GM23338 (cell line): ENCODE data around the gene ACTR1A. TPM values are rescaled to one million over a fixed set of nuclear protein-coding genes. Genes with fewer than 3 reads are reported as not detected.

Experiments
- ATAC-seq: fragments of 200-7000 bp; cut with Tn5 transposase; 3 replicates; pipeline ENCODE4 v1.9.1; 2020
- DNase-seq: peaks from one replicate; pipeline ENCODE4 v3.0.0-alpha.2; 2015; ENCODE audit warnings: low spot score
- H2AFZ ChIP-seq: fragments of 200-600 bp; sonication (generic); 2 replicates; pipeline ENCODE4 v1.8.0; 2016; ENCODE audit warnings: antibody characterized with exemption, mild to moderate bottlenecking, moderate library complexity
- H3F3A ChIP-seq: fragments of 200-600 bp; sonication (generic); replicated peaks from 2 replicates; pipeline ENCODE4 v1.8.0; 2017; ENCODE audit warnings: antibody characterized with exemption, mixed run types, low read depth
- H3K27ac ChIP-seq: fragments of 200-600 bp; sonication (generic); 2 replicates; pipeline ENCODE4 v1.6.1; 2016; ENCODE audit warnings: low read depth
- H3K27me3 ChIP-seq: fragments of 200-600 bp; sonication (generic); 2 replicates; pipeline ENCODE4 v1.8.0; 2016; ENCODE audit warnings: mild to moderate bottlenecking, mixed run types, moderate library complexity; ENCODE audit not compliant: insufficient read depth
- H3K36me3 ChIP-seq: fragments of 200-600 bp; sonication (generic); 2 replicates; pipeline ENCODE4 v1.8.0; 2016; ENCODE audit warnings: mild to moderate bottlenecking; ENCODE audit not compliant: insufficient read depth
- H3K4me1 ChIP-seq: fragments of 200-600 bp; sonication (generic); 2 replicates; pipeline ENCODE4 v1.8.0; 2016; ENCODE audit warnings: mild to moderate bottlenecking, moderate library complexity; ENCODE audit not compliant: insufficient read depth
- H3K4me2 ChIP-seq: fragments of 200-600 bp; sonication (generic); 2 replicates; pipeline ENCODE4 v1.7.1; 2017; ENCODE audit warnings: mixed run types
- H3K4me3 ChIP-seq: fragments of 200-600 bp; sonication (generic); 2 replicates; pipeline ENCODE4 v1.6.1; 2016; ENCODE audit warnings: mixed run types
- H3K79me2 ChIP-seq: fragments of 200-600 bp; sonication (generic); replicated peaks from 2 replicates; pipeline ENCODE4 v1.8.0; 2017; ENCODE audit warnings: mild to moderate bottlenecking; ENCODE audit not compliant: insufficient read depth
- H3K9me2 ChIP-seq: fragments of 200-600 bp; sonication (generic); 2 replicates; pipeline ENCODE4 v1.8.0; 2017; ENCODE audit not compliant: insufficient read depth
- H4K20me1 ChIP-seq: fragments of 200-600 bp; sonication (generic); replicated peaks from 2 replicates; pipeline ENCODE4 v1.8.0; 2017; ENCODE audit warnings: mild to moderate bottlenecking; ENCODE audit not compliant: insufficient read depth
- H3K27ac Mint-ChIP-seq: 2 replicates; pipeline ENCODE4 v1.8.0; 2020; ENCODE audit warnings: inconsistent platforms, mild to moderate bottlenecking, moderate library complexity, mixed read lengths
- H3K27me3 Mint-ChIP-seq: 3 replicates; pipeline ENCODE4 v1.8.0; 2022; ENCODE audit warnings: low read depth, mild to moderate bottlenecking, moderate library complexity, mixed read lengths, inconsistent platforms; ENCODE audit not compliant: insufficient read depth, poor library complexity
- H3K36me3 Mint-ChIP-seq: 3 replicates; pipeline ENCODE4 v1.8.0; 2021; ENCODE audit warnings: low read depth, mild to moderate bottlenecking, inconsistent platforms, moderate library complexity, mixed read lengths
- H3K4me1 Mint-ChIP-seq: 3 replicates; pipeline ENCODE4 v1.8.0; 2020; ENCODE audit warnings: mild to moderate bottlenecking, inconsistent platforms, mixed read lengths
- H3K4me3 Mint-ChIP-seq: 3 replicates; pipeline ENCODE4 v1.8.0; 2021; ENCODE audit warnings: moderate library complexity, mild to moderate bottlenecking, inconsistent platforms, mixed read lengths
- H3K9me3 Mint-ChIP-seq: 3 replicates; pipeline ENCODE4 v1.8.0; 2020; ENCODE audit warnings: moderate library complexity, mild to moderate bottlenecking, inconsistent platforms, mixed read lengths
- CREB1 ChIP-seq: fragments of 250-450 bp; sonication (Bioruptor Pico); IDR thresholded peaks from 2 replicates; pipeline ENCODE4 v1.5.0; 2020; ENCODE audit warnings: low read depth, mild to moderate bottlenecking, moderate library complexity
- EZH2 ChIP-seq: fragments of 200-600 bp; sonication (generic); IDR thresholded peaks from one replicate; pipeline ENCODE4 v1.8.0; 2017; ENCODE audit warnings: antibody characterized with exemption, mild to moderate bottlenecking, low read depth; ENCODE audit not compliant: unreplicated experiment
- JUNB ChIP-seq: IDR thresholded peaks from one replicate; pipeline ENCODE4 v1.6.1; 2016; ENCODE audit warnings: antibody characterized with exemption; ENCODE audit not compliant: unreplicated experiment
- polyA plus RNA-seq: library from polyadenylated mRNA; unstranded; fragments of >200 nt; fragmentation: Nextera tagmentation; extraction: Ambion mirVana; gene quantifications from 2 replicates; pipeline ENCODE4 v1.2.1, GENCODE V29; 2016
- total RNA-seq: library from RNA; depleted of rRNA; stranded (reverse); fragments of >200 nt; shearing (Covaris generic); gene quantifications from 2 replicates; pipeline ENCODE4 v1.2.3, GENCODE V29; 2014
- TF ChIP-seq, protein P1 (sequence below): IDR thresholded peaks from one replicate; pipeline ENCODE4 v1.6.1; 2018; ENCODE audit warnings: antibody characterized with exemption; ENCODE audit not compliant: unreplicated experiment
- TF ChIP-seq, protein P2 (sequence below): fragments of 250-450 bp; sonication (Bioruptor Pico); IDR thresholded peaks from 2 replicates; pipeline ENCODE4 v1.5.0; 2020; ENCODE audit warnings: mild to moderate bottlenecking, moderate library complexity

ACTR1A gene
- total and polyA plus RNA-seq, 2 experiments from 2014 or later = 39.4 to 101 TPM

DNA sequence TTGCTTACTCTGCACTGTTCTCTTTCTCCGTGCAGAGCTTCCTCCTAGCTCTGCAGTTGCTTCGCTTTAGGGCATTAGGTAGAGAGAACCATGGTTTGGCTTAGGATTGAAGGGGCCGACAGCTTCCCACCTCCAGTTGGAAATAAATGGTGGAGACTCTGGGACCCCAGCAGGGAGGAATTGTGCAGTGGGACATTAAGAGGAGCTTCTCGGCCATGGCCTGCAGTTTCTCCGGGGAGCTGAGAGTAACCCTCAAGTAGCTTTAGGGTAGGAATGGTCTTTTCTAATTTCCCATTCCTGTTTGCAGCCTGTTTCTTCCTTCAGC lies 2.4 kb upstream of the ACTR1A start:
- Mint-ChIP-seq H3K27ac (no peak overlapping the region), H3K27me3 (peaks cover 7% of the 10 kb centered on the region), H3K36me3 (peaks cover 3% of the 10 kb centered on the region; the same call in 2 of the 3 replicates), H3K4me3 (peak overlapping the region; percentile 96; the same call in 2 of the 3 replicates), H3K4me1 (peaks cover 8% of the 10 kb centered on the region; the same call in 2 of the 3 replicates), H3K9me3 (no peaks in the 10 kb centered on the region)
- Histone ChIP-seq H3F3A (peaks cover 3% of the 10 kb centered on the region; the same call in 1 of the 2 replicates), H3K4me2 (peak overlapping the region; percentile 88), H3K4me1 (peaks cover 6% of the 10 kb centered on the region; the same call in 1 of the 2 replicates), H3K4me3 (peak overlapping the region; percentile 72), H3K9me2 (no peaks in the 10 kb centered on the region), H4K20me1 (peaks cover 39% of the 10 kb centered on the region), H3K27me3 (peaks cover 16% of the 10 kb centered on the region), H3K79me2 (peaks cover 18% of the 10 kb centered on the region), H3K36me3 (no peaks in the 10 kb centered on the region), H3K27ac (no peak overlapping the region), H2AFZ (0 out of 2 replicates have a peak overlapping the region, but pooled peaks have one; percentile 54)
- TF ChIP-seq EZH2 = no peak
- TF ChIP-seq JUNB = no peak
- TF ChIP-seq, protein P1, sequence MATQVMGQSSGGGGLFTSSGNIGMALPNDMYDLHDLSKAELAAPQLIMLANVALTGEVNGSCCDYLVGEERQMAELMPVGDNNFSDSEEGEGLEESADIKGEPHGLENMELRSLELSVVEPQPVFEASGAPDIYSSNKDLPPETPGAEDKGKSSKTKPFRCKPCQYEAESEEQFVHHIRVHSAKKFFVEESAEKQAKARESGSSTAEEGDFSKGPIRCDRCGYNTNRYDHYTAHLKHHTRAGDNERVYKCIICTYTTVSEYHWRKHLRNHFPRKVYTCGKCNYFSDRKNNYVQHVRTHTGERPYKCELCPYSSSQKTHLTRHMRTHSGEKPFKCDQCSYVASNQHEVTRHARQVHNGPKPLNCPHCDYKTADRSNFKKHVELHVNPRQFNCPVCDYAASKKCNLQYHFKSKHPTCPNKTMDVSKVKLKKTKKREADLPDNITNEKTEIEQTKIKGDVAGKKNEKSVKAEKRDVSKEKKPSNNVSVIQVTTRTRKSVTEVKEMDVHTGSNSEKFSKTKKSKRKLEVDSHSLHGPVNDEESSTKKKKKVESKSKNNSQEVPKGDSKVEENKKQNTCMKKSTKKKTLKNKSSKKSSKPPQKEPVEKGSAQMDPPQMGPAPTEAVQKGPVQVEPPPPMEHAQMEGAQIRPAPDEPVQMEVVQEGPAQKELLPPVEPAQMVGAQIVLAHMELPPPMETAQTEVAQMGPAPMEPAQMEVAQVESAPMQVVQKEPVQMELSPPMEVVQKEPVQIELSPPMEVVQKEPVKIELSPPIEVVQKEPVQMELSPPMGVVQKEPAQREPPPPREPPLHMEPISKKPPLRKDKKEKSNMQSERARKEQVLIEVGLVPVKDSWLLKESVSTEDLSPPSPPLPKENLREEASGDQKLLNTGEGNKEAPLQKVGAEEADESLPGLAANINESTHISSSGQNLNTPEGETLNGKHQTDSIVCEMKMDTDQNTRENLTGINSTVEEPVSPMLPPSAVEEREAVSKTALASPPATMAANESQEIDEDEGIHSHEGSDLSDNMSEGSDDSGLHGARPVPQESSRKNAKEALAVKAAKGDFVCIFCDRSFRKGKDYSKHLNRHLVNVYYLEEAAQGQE = no peak
- no peak for TF ChIP-seq CREB1 (CRISPR knock-in tag)
- TF ChIP-seq, protein P2, sequence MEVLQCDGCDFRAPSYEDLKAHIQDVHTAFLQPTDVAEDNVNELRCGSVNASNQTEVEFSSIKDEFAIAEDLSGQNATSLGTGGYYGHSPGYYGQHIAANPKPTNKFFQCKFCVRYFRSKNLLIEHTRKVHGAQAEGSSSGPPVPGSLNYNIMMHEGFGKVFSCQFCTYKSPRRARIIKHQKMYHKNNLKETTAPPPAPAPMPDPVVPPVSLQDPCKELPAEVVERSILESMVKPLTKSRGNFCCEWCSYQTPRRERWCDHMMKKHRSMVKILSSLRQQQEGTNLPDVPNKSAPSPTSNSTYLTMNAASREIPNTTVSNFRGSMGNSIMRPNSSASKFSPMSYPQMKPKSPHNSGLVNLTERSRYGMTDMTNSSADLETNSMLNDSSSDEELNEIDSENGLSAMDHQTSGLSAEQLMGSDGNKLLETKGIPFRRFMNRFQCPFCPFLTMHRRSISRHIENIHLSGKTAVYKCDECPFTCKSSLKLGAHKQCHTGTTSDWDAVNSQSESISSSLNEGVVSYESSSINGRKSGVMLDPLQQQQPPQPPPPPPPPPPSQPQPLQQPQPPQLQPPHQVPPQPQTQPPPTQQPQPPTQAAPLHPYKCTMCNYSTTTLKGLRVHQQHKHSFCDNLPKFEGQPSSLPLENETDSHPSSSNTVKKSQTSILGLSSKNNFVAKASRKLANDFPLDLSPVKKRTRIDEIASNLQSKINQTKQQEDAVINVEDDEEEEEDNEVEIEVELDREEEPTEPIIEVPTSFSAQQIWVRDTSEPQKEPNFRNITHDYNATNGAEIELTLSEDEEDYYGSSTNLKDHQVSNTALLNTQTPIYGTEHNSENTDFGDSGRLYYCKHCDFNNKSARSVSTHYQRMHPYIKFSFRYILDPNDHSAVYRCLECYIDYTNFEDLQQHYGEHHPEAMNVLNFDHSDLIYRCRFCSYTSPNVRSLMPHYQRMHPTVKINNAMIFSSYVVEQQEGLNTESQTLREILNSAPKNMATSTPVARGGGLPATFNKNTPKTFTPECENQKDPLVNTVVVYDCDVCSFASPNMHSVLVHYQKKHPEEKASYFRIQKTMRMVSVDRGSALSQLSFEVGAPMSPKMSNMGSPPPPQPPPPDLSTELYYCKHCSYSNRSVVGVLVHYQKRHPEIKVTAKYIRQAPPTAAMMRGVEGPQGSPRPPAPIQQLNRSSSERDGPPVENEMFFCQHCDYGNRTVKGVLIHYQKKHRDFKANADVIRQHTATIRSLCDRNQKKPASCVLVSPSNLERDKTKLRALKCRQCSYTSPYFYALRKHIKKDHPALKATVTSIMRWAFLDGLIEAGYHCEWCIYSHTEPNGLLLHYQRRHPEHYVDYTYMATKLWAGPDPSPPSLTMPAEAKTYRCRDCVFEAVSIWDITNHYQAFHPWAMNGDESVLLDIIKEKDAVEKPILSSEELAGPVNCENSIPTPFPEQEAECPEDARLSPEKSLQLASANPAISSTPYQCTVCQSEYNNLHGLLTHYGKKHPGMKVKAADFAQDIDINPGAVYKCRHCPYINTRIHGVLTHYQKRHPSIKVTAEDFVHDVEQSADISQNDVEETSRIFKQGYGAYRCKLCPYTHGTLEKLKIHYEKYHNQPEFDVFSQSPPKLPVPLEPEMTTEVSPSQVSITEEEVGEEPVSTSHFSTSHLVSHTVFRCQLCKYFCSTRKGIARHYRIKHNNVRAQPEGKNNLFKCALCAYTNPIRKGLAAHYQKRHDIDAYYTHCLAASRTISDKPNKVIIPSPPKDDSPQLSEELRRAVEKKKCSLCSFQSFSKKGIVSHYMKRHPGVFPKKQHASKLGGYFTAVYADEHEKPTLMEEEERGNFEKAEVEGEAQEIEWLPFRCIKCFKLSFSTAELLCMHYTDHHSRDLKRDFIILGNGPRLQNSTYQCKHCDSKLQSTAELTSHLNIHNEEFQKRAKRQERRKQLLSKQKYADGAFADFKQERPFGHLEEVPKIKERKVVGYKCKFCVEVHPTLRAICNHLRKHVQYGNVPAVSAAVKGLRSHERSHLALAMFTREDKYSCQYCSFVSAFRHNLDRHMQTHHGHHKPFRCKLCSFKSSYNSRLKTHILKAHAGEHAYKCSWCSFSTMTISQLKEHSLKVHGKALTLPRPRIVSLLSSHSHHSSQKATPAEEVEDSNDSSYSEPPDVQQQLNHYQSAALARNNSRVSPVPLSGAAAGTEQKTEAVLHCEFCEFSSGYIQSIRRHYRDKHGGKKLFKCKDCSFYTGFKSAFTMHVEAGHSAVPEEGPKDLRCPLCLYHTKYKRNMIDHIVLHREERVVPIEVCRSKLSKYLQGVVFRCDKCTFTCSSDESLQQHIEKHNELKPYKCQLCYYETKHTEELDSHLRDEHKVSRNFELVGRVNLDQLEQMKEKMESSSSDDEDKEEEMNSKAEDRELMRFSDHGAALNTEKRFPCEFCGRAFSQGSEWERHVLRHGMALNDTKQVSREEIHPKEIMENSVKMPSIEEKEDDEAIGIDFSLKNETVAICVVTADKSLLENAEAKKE = no peak
- DNase-seq (no peak), ATAC-seq (no peak)
